Endothelial cell of umbilical vein (primary cell): Measurements from ENCODE around the gene IFI35. TPM values are rescaled to one million over a fixed set of nuclear protein-coding genes. Genes with fewer than 3 reads are reported as not detected.
"Not testable (repeated sequence)": the region's sequence is repeated elsewhere in the genome, so short reads cannot be mapped to it uniquely, and the experiment has no call there.

Experiments used
- BruUV-seq: library from RNA; stranded (reverse); fragments of 400-500 nt; replicated peaks from 2 replicates; lab custom pipeline; 2021; lab: Mats Ljungman, UMichigan
- CTCF ChIA-PET: fragments of 300-600, 350-600 bp; sonication (Branson Sonifier 250); formaldehyde crosslinking; loops from one replicate; lab custom pipeline; 2021; ENCODE audit warnings: antibody characterized with exemption, inconsistent platforms; lab: Charles Lee
- POLR2A ChIA-PET: fragments of 300-600, 350-600 bp; sonication (Branson Sonifier 250); formaldehyde crosslinking; loops from one replicate; lab custom pipeline; 2021; ENCODE audit warnings: antibody characterized with exemption, inconsistent platforms; lab: Charles Lee
- DNase-seq: peaks from one replicate; pipeline ENCODE4 v3.0.0-alpha.2; 2011; ENCODE audit warnings: low read depth, low spot score
- FAIRE-seq: peaks from 2 replicates; lab custom pipeline; 2011; peaks lifted over from hg19 to GRCh38; lab: Jason Lieb, UNC
- H2AFZ ChIP-seq: 2 replicates; pipeline ENCODE4 v1.6.0; 2012; ENCODE audit warnings: low read depth, low read length, control low read depth, inconsistent platforms
- H3K27ac ChIP-seq: 2 replicates; pipeline ENCODE4 v1.5.1; 2011; ENCODE audit warnings: low read depth, mild to moderate bottlenecking, control low read depth, low read length, moderate library complexity; ENCODE audit not compliant: insufficient read depth
- H3K27me3 ChIP-seq, 2 experiments: 2 replicates each; pipeline versions ENCODE4 v1.6.0 to v1.6.1; 2011; ENCODE audit warnings: low read length in 2 of 2, mixed read lengths in 1 of 2; ENCODE audit not compliant: control insufficient read depth in 2 of 2, insufficient read depth in 2 of 2
- H3K36me3 ChIP-seq, 2 experiments: 2 replicates in 1 of 2; 3 replicates in 1 of 2; pipeline ENCODE4 v1.5.1; 2011; ENCODE audit warnings: low read length in 2 of 2, mild to moderate bottlenecking in 1 of 2, moderate library complexity in 1 of 2; ENCODE audit not compliant: control insufficient read depth in 2 of 2, insufficient read depth in 2 of 2; ENCODE audit errors: extremely low read depth in 1 of 2
- H3K4me1 ChIP-seq: 3 replicates; pipeline ENCODE4 v1.5.1; 2011; ENCODE audit warnings: mild to moderate bottlenecking, low read length; ENCODE audit not compliant: control insufficient read depth, insufficient read depth; ENCODE audit errors: extremely low read depth
- H3K4me2 ChIP-seq: 2 replicates; pipeline ENCODE4 v1.6.1; 2011; ENCODE audit warnings: low read length, control low read depth, mixed read lengths; ENCODE audit not compliant: insufficient read depth
- H3K4me3 ChIP-seq, 3 experiments: fragments of 200-600 bp in 1 of 3; sonication (generic), shearing (Covaris generic) in 1 of 3; replicated peaks in 1 of 3; 2 replicates each; pipeline ENCODE4 v1.5.1; 2011 to 2016; ENCODE audit warnings: control low read depth in 3 of 3, low read length in 3 of 3, mild to moderate bottlenecking in 2 of 3, inconsistent platforms in 1 of 3, low read depth in 1 of 3, moderate library complexity in 1 of 3; ENCODE audit not compliant: insufficient read depth in 1 of 3
- H3K79me2 ChIP-seq: 2 replicates; pipeline ENCODE4 v1.6.0; 2012; ENCODE audit warnings: low read length, inconsistent platforms; ENCODE audit not compliant: control insufficient read depth, insufficient read depth
- H3K9ac ChIP-seq: replicated peaks from 2 replicates; pipeline ENCODE3; 2011; ENCODE audit warnings: low read length, control low read depth; ENCODE audit not compliant: insufficient read depth; ENCODE audit errors: extremely low read depth
- H3K9me1 ChIP-seq: replicated peaks from 3 replicates; pipeline ENCODE4 v1.6.0; 2011; ENCODE audit warnings: mild to moderate bottlenecking, low read length; ENCODE audit not compliant: control insufficient read depth, insufficient read depth; ENCODE audit errors: extremely low read depth
- H3K9me3 ChIP-seq: replicated peaks from 2 replicates; pipeline ENCODE4 v1.5.1; 2012; ENCODE audit warnings: low read length, inconsistent platforms; ENCODE audit not compliant: control insufficient read depth, insufficient read depth
- H4K20me1 ChIP-seq: replicated peaks from 2 replicates; pipeline ENCODE3; 2011; ENCODE audit warnings: mild to moderate bottlenecking, low read length; ENCODE audit not compliant: control insufficient read depth, insufficient read depth; ENCODE audit errors: extremely low read depth
- POLR2A ChIP-seq: IDR thresholded peaks from 2 replicates; pipeline ENCODE4 v1.6.1; 2012; ENCODE audit warnings: low read depth, mild to moderate bottlenecking, control low read depth, low read length
- dilution Hi-C: fragments of 300-500 bp; cut with MboI; formaldehyde crosslinking; loops from one replicate; pipeline ENCODE4 v1.15.0; 2019; ENCODE audit warnings: low sequenced_read_pairs; ENCODE audit not compliant: extremely low pct_ligation_motif_present
- intact Hi-C: fragments of 100-400 bp; cut with micrococcal nuclease; formaldehyde crosslinking; loops from one replicate; pipeline ENCODE4 v1.10.0; 2022
- polyA plus RNA-seq, 4 experiments: library from polyadenylated mRNA; depleted of rRNA in 3 of 4; stranded (reverse) in 3 of 4; unstranded in 1 of 4; fragments of >200 nt; gene quantifications; 2 replicates each; pipeline versions ENCODE4 v1.2.1 to v1.2.3, GENCODE V29; 2011 to 2012; ENCODE audit warnings: missing spikeins in 1 of 4
- total RNA-seq: library from RNA; stranded (reverse); gene quantifications from 2 replicates; pipeline ENCODE4 v1.2.3, GENCODE V29; 2021
- TF ChIP-seq, protein P1 (sequence below), 2 donors: IDR thresholded peaks; 1 replicate in 1 of 2; 2 replicates in 1 of 2; pipeline ENCODE4 v1.5.1; 2011; ENCODE audit warnings: low read length in 2 of 2, mild to moderate bottlenecking in 2 of 2, moderate library complexity in 2 of 2, control low read depth in 1 of 2, inconsistent platforms in 1 of 2, low read depth in 1 of 2; ENCODE audit not compliant: insufficient read depth in 1 of 2; ENCODE audit errors: extremely low read depth in 1 of 2

The IFI35 gene
- total and polyA plus RNA-seq, 2 donors (not counting 3 experiments of a cell fraction or from before 2014, with no cell fraction given) = 11.1 to 22.5 TPM

DNA sequence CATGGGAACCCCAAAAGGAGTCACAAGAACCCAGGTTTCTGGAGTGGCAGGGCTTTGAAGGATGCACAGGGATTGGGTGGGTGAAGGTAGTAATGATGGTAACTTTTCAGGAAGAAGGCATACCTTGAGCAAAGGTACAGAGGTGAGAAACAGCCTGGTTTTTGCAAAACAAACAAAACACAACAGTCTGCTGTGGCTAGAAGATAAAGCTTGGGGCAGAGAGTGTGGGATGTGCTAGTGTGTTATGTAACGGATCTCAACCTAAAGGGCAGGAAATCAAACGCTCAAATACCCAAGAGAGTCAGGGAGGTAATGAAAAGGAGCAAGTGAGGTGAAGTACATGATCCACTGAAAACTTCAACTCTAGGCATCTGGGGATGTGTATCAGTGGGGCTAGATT lies 31.3 kb upstream of the IFI35 start:
- no peak for DNase-seq
- Histone ChIP-seq H3K27ac (no peak overlapping the region), H3K4me1 (peaks cover 6% of the 10 kb centered on the region), H4K20me1 (no peaks in the 10 kb centered on the region), H3K27me3 (peaks cover 2% of the 10 kb centered on the region in 2 experiments), H3K36me3 (no peaks in the 10 kb centered on the region), H3K9me1 (no peaks in the 10 kb centered on the region), H3K4me2 (no peak overlapping the region), H2AFZ (no peak overlapping the region), H3K9me3 (no peaks in the 10 kb centered on the region), H3K9ac (no peak overlapping the region), H3K79me2 (no peaks in the 10 kb centered on the region), H3K4me3 (no peak overlapping the region)
- TF ChIP-seq, protein P1, sequence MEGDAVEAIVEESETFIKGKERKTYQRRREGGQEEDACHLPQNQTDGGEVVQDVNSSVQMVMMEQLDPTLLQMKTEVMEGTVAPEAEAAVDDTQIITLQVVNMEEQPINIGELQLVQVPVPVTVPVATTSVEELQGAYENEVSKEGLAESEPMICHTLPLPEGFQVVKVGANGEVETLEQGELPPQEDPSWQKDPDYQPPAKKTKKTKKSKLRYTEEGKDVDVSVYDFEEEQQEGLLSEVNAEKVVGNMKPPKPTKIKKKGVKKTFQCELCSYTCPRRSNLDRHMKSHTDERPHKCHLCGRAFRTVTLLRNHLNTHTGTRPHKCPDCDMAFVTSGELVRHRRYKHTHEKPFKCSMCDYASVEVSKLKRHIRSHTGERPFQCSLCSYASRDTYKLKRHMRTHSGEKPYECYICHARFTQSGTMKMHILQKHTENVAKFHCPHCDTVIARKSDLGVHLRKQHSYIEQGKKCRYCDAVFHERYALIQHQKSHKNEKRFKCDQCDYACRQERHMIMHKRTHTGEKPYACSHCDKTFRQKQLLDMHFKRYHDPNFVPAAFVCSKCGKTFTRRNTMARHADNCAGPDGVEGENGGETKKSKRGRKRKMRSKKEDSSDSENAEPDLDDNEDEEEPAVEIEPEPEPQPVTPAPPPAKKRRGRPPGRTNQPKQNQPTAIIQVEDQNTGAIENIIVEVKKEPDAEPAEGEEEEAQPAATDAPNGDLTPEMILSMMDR (IDR thresholded peaks at IDR 0.05; ENCODE audit: extremely low read depth in 1 of 2, insufficient read depth in 1 of 2, low read depth in 1 of 2, low read length in 2 of 2) = no peak
- TF ChIP-seq POLR2A = no peak
- no TSS peak for BruUV-seq
- ChIA-PET CTCF (interaction anchor here (0.7 to 1.9 kb wide), 2 partner anchors 9 to 23 kb away, joined by 3 to 8 read pairs; partner anchors contain the start of gene RPL27), POLR2A (no interaction called here)
- no peak for FAIRE-seq
- intact Hi-C loops (no loop called here), dilution Hi-C loops (no loop called here)

DNA sequence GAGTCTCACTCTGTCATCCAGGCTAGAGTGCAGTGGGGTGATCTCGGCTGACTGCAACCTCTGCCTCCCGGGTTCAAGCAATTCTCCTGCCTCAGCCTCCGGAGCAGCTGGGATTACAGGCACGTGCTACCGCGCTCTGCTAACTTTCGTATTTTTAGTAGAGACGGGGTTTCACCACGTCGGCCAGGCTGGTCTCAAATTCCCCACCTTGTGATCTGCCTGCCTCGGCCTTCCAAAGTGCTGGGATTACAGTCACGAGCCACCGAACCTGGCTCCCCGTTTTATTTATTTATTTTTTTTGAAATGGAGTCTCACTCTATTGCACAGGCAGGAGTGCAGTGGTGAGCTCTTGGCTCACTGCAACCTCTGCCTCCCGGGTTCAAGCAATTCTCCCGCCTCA lies 30.9 kb upstream of the IFI35 start:
- H3K27ac ChIP-seq, FAIRE-seq, H3K9ac ChIP-seq, H3K9me1 ChIP-seq, H3K27me3 ChIP-seq, H3K4me3 ChIP-seq, dilution Hi-C loops, H2AFZ ChIP-seq, H3K79me2 ChIP-seq, H3K4me1 ChIP-seq, BruUV-seq, H3K4me2 ChIP-seq, H3K36me3 ChIP-seq, POLR2A ChIA-PET, H3K9me3 ChIP-seq, intact Hi-C loops, H4K20me1 ChIP-seq, DNase-seq: not testable (repeated sequence)
- CTCF ChIA-PET = interaction anchor here (0.7 to 1.0 kb wide), 2 partner anchors 8 to 22 kb away, joined by 3 to 4 read pairs; partner anchors contain the start of gene RPL27
